Right atrium auricular region (tissue), 2 donors: ENCODE results near the gene NPVF. TPM values are rescaled to one million over a fixed set of nuclear protein-coding genes. Genes with fewer than 3 reads are reported as not detected.

Source experiments
- DNase-seq: peaks from one replicate; pipeline ENCODE4 v3.0.0-alpha.2; 2019; ENCODE audit warnings: low spot score
- H3K27ac ChIP-seq, 2 donors: fragments of 200-600 bp; sonication (generic); 1 replicate in 1 of 2; 2 replicates in 1 of 2; pipeline ENCODE4 v1.5.1; 2016 to 2019
- H3K27me3 ChIP-seq, 2 donors: fragments of 200-600 bp; sonication (generic); one replicate each; pipeline versions ENCODE4 v1.5.1 to v1.6.0; 2017 to 2019
- H3K36me3 ChIP-seq: fragments of 200-600 bp; sonication (generic); one replicate; pipeline ENCODE4 v1.5.1; 2016
- H3K4me1 ChIP-seq, 2 donors: fragments of 200-600 bp; sonication (generic); one replicate each; pipeline versions ENCODE4 v1.5.1 to v1.6.0; 2017 to 2019
- H3K4me3 ChIP-seq, 2 donors: fragments of 200-600 bp; sonication (generic); 1 replicate in 1 of 2; 2 replicates in 1 of 2; pipeline ENCODE4 v1.5.1; 2017 to 2019; ENCODE audit warnings: mild to moderate bottlenecking in 1 of 2, moderate library complexity in 1 of 2
- H3K9me3 ChIP-seq, 2 donors: fragments of 200-600 bp; sonication (generic); one replicate each; pipeline ENCODE4 v1.5.1; 2019
- CTCF ChIP-seq, 2 donors: fragments of 200-600 bp; sonication (generic); IDR thresholded peaks; one replicate each; pipeline ENCODE4 v1.5.1; 2019; ENCODE audit warnings: antibody characterized with exemption in 2 of 2
- total RNA-seq, 2 donors: library from RNA; depleted of rRNA; stranded (reverse); fragments of >200 nt; gene quantifications; one replicate each; pipeline ENCODE4 v1.1.0, GENCODE V29; 2016

NPVF gene
- total RNA-seq, 2 donors from 2014 or later = not detected

DNA sequence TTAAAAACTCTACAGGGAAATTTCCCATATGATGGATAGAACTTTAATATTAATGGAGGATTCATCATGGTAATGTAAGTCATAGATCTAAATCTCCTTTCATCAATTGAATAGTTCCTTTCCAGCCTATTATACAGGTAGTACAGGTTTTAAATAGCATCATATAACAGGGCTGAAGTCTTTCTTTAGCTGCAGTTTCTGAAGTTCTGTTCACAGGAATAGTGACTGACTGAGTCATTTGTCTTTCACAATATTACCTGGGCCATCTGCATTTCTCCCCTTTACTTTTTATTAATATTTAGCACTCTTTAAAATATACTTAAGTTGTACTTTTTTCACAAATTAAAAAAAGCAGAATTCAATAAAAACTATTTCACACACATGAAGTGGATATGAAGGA, 12.6 kb upstream of the NPVF start:
- peaks cover 0 to 10% of the 10 kb centered on the region in 2 donors for H3K4me1 ChIP-seq
- H3K27me3 ChIP-seq = no peaks in the 10 kb centered on the region
- H3K27ac ChIP-seq = no peak overlapping the region
- H3K9me3 ChIP-seq = no peaks in the 10 kb centered on the region
- DNase-seq = no peak
- no peaks in the 10 kb centered on the region for H3K36me3 ChIP-seq
- no peak for TF ChIP-seq CTCF (IDR thresholded peaks at IDR 0.05)
- H3K4me3 ChIP-seq = no peak overlapping the region

GRCh38 chr7:25240340-25240739, 12.1 kb upstream of the NPVF start:
- Histone ChIP-seq H3K27ac (no peak overlapping the region), H3K9me3 (no peaks in the 10 kb centered on the region), H3K27me3 (no peaks in the 10 kb centered on the region), H3K36me3 (no peaks in the 10 kb centered on the region), H3K4me3 (no peak overlapping the region), H3K4me1 (peaks cover 0 to 10% of the 10 kb centered on the region in 2 donors)
- no peak for TF ChIP-seq CTCF (IDR thresholded peaks at IDR 0.05)
- DNase-seq = peak; percentile 75

- TF ChIP-seq CTCF (IDR thresholded peaks at IDR 0.05) = no peak
- Histone ChIP-seq H3K9me3 (no peaks in the 10 kb centered on the region), H3K4me3 (no peak overlapping the region), H3K36me3 (no peaks in the 10 kb centered on the region), H3K4me1 (peaks cover 0 to 10% of the 10 kb centered on the region in 2 donors), H3K27me3 (no peaks in the 10 kb centered on the region), H3K27ac (no peak overlapping the region)
- no peak for DNase-seq
Measured at GRCh38 chr7:25239888-25240287, 11.6 kb upstream of the NPVF start.

DNA sequence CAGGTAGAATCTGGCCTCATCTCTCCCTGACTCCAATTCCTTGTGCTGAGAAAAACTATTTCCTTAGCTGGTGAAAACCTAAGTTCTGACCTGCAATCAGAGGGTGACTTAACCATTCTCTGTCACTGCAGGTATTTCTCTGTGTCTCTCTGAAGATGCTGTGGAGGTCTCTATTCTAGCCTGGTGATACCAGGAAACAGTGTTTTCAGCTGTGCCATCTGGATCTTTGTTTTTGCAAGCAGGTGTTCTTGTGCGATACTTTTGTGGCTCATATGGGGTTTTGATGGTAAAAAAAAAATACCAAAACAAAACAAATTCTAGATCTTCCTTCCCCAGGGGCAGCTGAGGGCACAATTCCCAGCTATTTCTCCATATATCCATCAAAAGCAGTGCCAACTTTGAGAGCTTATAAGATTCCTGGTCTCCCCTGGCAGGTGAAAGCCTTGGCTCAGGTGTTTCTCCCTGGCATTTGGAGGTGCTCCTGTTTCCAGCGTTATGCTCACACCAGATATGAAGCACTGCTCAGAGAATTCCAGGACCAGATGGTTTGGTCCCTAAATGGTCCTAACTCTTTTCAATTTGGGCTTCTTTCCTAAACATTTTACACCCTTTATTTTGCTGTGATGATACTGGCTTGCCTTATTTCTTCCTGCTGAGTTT, 9.9 kb upstream of the NPVF start:
- Histone ChIP-seq H3K36me3 (no peaks in the 10 kb centered on the region), H3K27ac (no peak overlapping the region), H3K27me3 (no peaks in the 10 kb centered on the region), H3K9me3 (no peaks in the 10 kb centered on the region), H3K4me3 (no peak overlapping the region), H3K4me1 (no peaks in the 10 kb centered on the region)
- no peak for TF ChIP-seq CTCF (IDR thresholded peaks at IDR 0.05)
- no peak for DNase-seq

GRCh38 chr7:25235471-25235870, 7.2 kb upstream of the NPVF start:
- Histone ChIP-seq H3K4me3 (no peak overlapping the region), H3K4me1 (no peaks in the 10 kb centered on the region), H3K36me3 (no peaks in the 10 kb centered on the region), H3K9me3 (no peaks in the 10 kb centered on the region), H3K27me3 (no peaks in the 10 kb centered on the region), H3K27ac (no peak overlapping the region)
- no peak for DNase-seq
- TF ChIP-seq CTCF (IDR thresholded peaks at IDR 0.05) = no peak

DNA sequence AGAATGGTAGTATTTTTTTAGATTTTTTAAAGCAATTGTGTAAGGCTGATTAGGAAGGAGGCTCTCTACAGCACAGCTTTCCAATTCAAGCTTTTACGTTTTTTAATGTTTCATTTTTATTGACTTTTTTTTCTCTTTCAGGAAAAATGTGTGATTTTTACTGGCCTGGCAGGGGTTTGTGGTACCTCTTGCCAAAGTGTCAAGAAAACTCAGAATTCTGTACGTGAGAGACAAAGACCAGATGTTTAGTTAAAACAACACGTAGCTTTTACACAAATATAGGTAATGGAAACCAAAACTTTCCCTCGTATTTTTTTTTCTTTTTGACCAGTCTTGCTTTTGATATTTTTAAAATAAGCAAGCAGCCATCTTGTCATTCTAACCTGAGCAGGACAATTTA, 6.0 kb upstream of the NPVF start:
- no peak overlapping the region for H3K4me3 ChIP-seq
- no peaks in the 10 kb centered on the region for H3K4me1 ChIP-seq
- H3K9me3 ChIP-seq = no peaks in the 10 kb centered on the region
- H3K27me3 ChIP-seq = no peaks in the 10 kb centered on the region
- no peak for DNase-seq
- no peak overlapping the region for H3K27ac ChIP-seq
- TF ChIP-seq CTCF (IDR thresholded peaks at IDR 0.05) = no peak
- no peaks in the 10 kb centered on the region for H3K36me3 ChIP-seq
